Amniotic epithelial cell (primary cell): ENCODE measurements around the gene CCT7.
"Not testable (repeated sequence)": the region's sequence is repeated elsewhere in the genome, so short reads cannot be mapped to it uniquely, and the experiment has no call there.

Experiments
- DNase-seq: peaks from one replicate; pipeline ENCODE4 v3.0.0-alpha.2; 2010; ENCODE audit warnings: low read depth

CCT7 gene

GRCh38 chr2:73255007-73255644, 21.0 kb downstream of the CCT7 start:
- no peak for DNase-seq

GRCh38 chr2:73255907-73256617, 22.0 kb downstream of the CCT7 start:
- no peak for DNase-seq

- no peak for DNase-seq
Observed at GRCh38 chr2:73256618-73256922, 22.5 kb downstream of the CCT7 start.

GRCh38 chr2:73257021-73257420, 22.9 kb downstream of the CCT7 start:
- no peak for DNase-seq

GRCh38 chr2:73257425-73258125, 23.5 kb downstream of the CCT7 start:
- DNase-seq = no peak

- DNase-seq = no peak
Observed at GRCh38 chr2:73258186-73258912, 24.2 kb downstream of the CCT7 start.

- no peak for DNase-seq
Observed at GRCh38 chr2:73258913-73259215, 24.8 kb downstream of the CCT7 start.

GRCh38 chr2:73259276-73259675, 25.2 kb downstream of the CCT7 start:
- DNase-seq = no peak

- no peak for DNase-seq
Observed at GRCh38 chr2:73259704-73260337, 25.7 kb downstream of the CCT7 start.

GRCh38 chr2:73260338-73260984, 26.4 kb downstream of the CCT7 start:
- peak; percentile 41 for DNase-seq

GRCh38 chr2:73262108-73262651, 28.1 kb downstream of the CCT7 start:
- DNase-seq = no peak

GRCh38 chr2:73262691-73263429, 28.8 kb downstream of the CCT7 start:
- DNase-seq = not testable (repeated sequence)

- DNase-seq = no peak
Observed at GRCh38 chr2:73263540-73264331, 29.6 kb downstream of the CCT7 start.

- no peak for DNase-seq
Observed at GRCh38 chr2:73264332-73264606, 30.2 kb downstream of the CCT7 start.

- no peak for DNase-seq
Observed at GRCh38 chr2:73264783-73265182, 30.7 kb downstream of the CCT7 start.

GRCh38 chr2:73265298-73266060, 31.4 kb downstream of the CCT7 start:
- no peak for DNase-seq

- no peak for DNase-seq
Observed at GRCh38 chr2:73266061-73266901, 32.2 kb downstream of the CCT7 start.

GRCh38 chr2:73267008-73267407, 32.9 kb downstream of the CCT7 start:
- DNase-seq = no peak

GRCh38 chr2:73268366-73268829, 34.3 kb downstream of the CCT7 start:
- DNase-seq = no peak
